Astrocyte (in vitro differentiated cells and primary cell): Measurements from ENCODE around the gene ZC3H4. TPM values are rescaled to one million over a fixed set of nuclear protein-coding genes. Genes with fewer than 3 reads are reported as not detected.

Source experiments
- DNase-seq: peaks from one replicate; pipeline ENCODE4 v3.0.0-alpha.2; 2010; ENCODE audit warnings: low read depth
- FAIRE-seq: peaks from 2 replicates; lab custom pipeline; 2011; peaks lifted over from hg19 to GRCh38; lab: Jason Lieb, UNC
- H2AFZ ChIP-seq: 2 replicates; pipeline ENCODE4 v1.6.0; 2012; ENCODE audit warnings: low read depth, low read length, inconsistent platforms
- H3K27ac ChIP-seq: 2 replicates; pipeline ENCODE4 v1.5.1; 2011; ENCODE audit warnings: low read depth, low read length, inconsistent platforms
- H3K27me3 ChIP-seq: 2 replicates; pipeline ENCODE4 v1.6.0; 2011; ENCODE audit warnings: low read length, inconsistent platforms; ENCODE audit not compliant: insufficient read depth
- H3K36me3 ChIP-seq: 2 replicates; pipeline ENCODE4 v1.5.1; 2011; ENCODE audit warnings: low read length, inconsistent platforms; ENCODE audit not compliant: insufficient read depth
- H3K4me1 ChIP-seq: 2 replicates; pipeline ENCODE4 v1.5.1; 2011; ENCODE audit warnings: low read length, inconsistent platforms; ENCODE audit not compliant: insufficient read depth
- H3K4me2 ChIP-seq: 2 replicates; pipeline ENCODE4 v1.6.0; 2012; ENCODE audit warnings: low read length, inconsistent platforms
- H3K4me3 ChIP-seq: 2 replicates; pipeline ENCODE4 v1.5.1; 2011; ENCODE audit warnings: low read depth, mild to moderate bottlenecking, low read length, inconsistent platforms; ENCODE audit not compliant: insufficient read depth
- H3K79me2 ChIP-seq: 2 replicates; pipeline ENCODE4 v1.6.0; 2012; ENCODE audit warnings: mild to moderate bottlenecking, low read length, inconsistent platforms; ENCODE audit not compliant: insufficient read depth
- H3K9ac ChIP-seq: 2 replicates; pipeline ENCODE4 v1.6.0; 2012; ENCODE audit warnings: mild to moderate bottlenecking, low read length, inconsistent platforms
- H3K9me3 ChIP-seq: 2 replicates; pipeline ENCODE4 v1.5.1; 2012; ENCODE audit warnings: low read depth, mild to moderate bottlenecking, low read length, inconsistent platforms; ENCODE audit not compliant: insufficient read depth
- H4K20me1 ChIP-seq: 2 replicates; pipeline ENCODE4 v1.6.0; 2012; ENCODE audit warnings: low read length, inconsistent platforms; ENCODE audit not compliant: insufficient read depth
- H3K27ac Mint-ChIP-seq: one replicate; pipeline ENCODE4 v1.8.0; 2021; ENCODE audit warnings: mild to moderate bottlenecking, mixed read lengths; ENCODE audit not compliant: unreplicated experiment
- H3K27me3 Mint-ChIP-seq: one replicate; pipeline ENCODE4 v1.8.0; 2021; ENCODE audit warnings: low read depth, mixed read lengths; ENCODE audit not compliant: unreplicated experiment
- H3K36me3 Mint-ChIP-seq: one replicate; pipeline ENCODE4 v1.8.0; 2021; ENCODE audit warnings: low read depth, mixed read lengths; ENCODE audit not compliant: unreplicated experiment
- H3K4me1 Mint-ChIP-seq: one replicate; pipeline ENCODE4 v1.8.0; 2021; ENCODE audit warnings: low read depth, mixed read lengths; ENCODE audit not compliant: unreplicated experiment
- H3K4me3 Mint-ChIP-seq: one replicate; pipeline ENCODE4 v1.8.0; 2021; ENCODE audit warnings: mild to moderate bottlenecking, moderate library complexity, mixed read lengths; ENCODE audit not compliant: unreplicated experiment
- H3K9me3 Mint-ChIP-seq: one replicate; pipeline ENCODE4 v1.8.0; 2021; ENCODE audit warnings: mild to moderate bottlenecking, mixed read lengths; ENCODE audit not compliant: unreplicated experiment
- CTCF ChIP-seq: IDR thresholded peaks from 2 replicates; pipeline ENCODE4 v1.5.1; 2011; ENCODE audit warnings: low read depth, mild to moderate bottlenecking, inconsistent platforms, low read length, moderate library complexity; ENCODE audit not compliant: insufficient read depth
- EZH2 ChIP-seq: IDR thresholded peaks from 2 replicates; pipeline ENCODE4 v1.6.1; 2012; ENCODE audit warnings: mild to moderate bottlenecking, low read length, inconsistent platforms; ENCODE audit not compliant: insufficient read depth
- total RNA-seq: library from RNA; stranded (reverse); gene quantifications from 2 replicates; pipeline ENCODE4 v1.2.1, GENCODE V29; 2021

Gene ZC3H4
- total RNA-seq, 1 donor from 2014 or later, result 42.3 TPM

- FAIRE-seq, result no peak
Measured at GRCh38 chr19:47039239-47039874, 74.2 kb downstream of the ZC3H4 start.

GRCh38 chr19:47037766-47038165 lies 75.8 kb downstream of the ZC3H4 start:
- H3K27me3 ChIP-seq, result no peaks in the 10 kb centered on the region
- peaks cover 1% of the 10 kb centered on the region for H3K9me3 Mint-ChIP-seq
- no peak overlapping the region for H3K27ac Mint-ChIP-seq
- DNase-seq (no peak), FAIRE-seq (no peak)
- H3K79me2 ChIP-seq, result no peaks in the 10 kb centered on the region
- H3K27ac ChIP-seq, result no peak overlapping the region
- no peak overlapping the region for H3K4me2 ChIP-seq
- H2AFZ ChIP-seq, result no peak overlapping the region
- no peaks in the 10 kb centered on the region for H4K20me1 ChIP-seq
- no peaks in the 10 kb centered on the region for H3K9me3 ChIP-seq
- no peak for TF ChIP-seq CTCF
- TF ChIP-seq EZH2, result no peak
- H3K27me3 Mint-ChIP-seq, result no peaks in the 10 kb centered on the region
- no peak overlapping the region for H3K9ac ChIP-seq
- H3K4me3 ChIP-seq, result no peak overlapping the region
- H3K4me1 Mint-ChIP-seq, result peaks cover 6% of the 10 kb centered on the region
- no peaks in the 10 kb centered on the region for H3K36me3 ChIP-seq
- H3K4me3 Mint-ChIP-seq, result no peak overlapping the region
- H3K36me3 Mint-ChIP-seq, result peaks cover 5% of the 10 kb centered on the region
- peaks cover 12% of the 10 kb centered on the region for H3K4me1 ChIP-seq

More at GRCh38 chr19:47039239-47039874, 74.2 kb downstream of the ZC3H4 start:
- H3K36me3 ChIP-seq, result no peaks in the 10 kb centered on the region
- no peaks in the 10 kb centered on the region for H3K9me3 ChIP-seq
- Mint-ChIP-seq H3K4me1 (peaks cover 6% of the 10 kb centered on the region), H3K36me3 (peaks cover 5% of the 10 kb centered on the region), H3K9me3 (peaks cover 1% of the 10 kb centered on the region), H3K27ac (no peak overlapping the region), H3K4me3 (no peak overlapping the region), H3K27me3 (no peaks in the 10 kb centered on the region)
- no peaks in the 10 kb centered on the region for H4K20me1 ChIP-seq
- no peak for TF ChIP-seq EZH2
- TF ChIP-seq CTCF, result no peak
- H3K4me2 ChIP-seq, result no peak overlapping the region
- no peaks in the 10 kb centered on the region for H3K27me3 ChIP-seq
- DNase-seq, result no peak
- no peaks in the 10 kb centered on the region for H3K79me2 ChIP-seq
- no peak overlapping the region for H3K4me3 ChIP-seq
- no peak overlapping the region for H3K27ac ChIP-seq
- no peak overlapping the region for H2AFZ ChIP-seq
- H3K9ac ChIP-seq, result no peak overlapping the region
- H3K4me1 ChIP-seq, result peaks cover 12% of the 10 kb centered on the region

GRCh38 chr19:47036097-47036651 lies 77.4 kb downstream of the ZC3H4 start:
- Histone ChIP-seq H3K27ac (peak overlapping the region; percentile 22), H4K20me1 (no peaks in the 10 kb centered on the region), H3K27me3 (no peaks in the 10 kb centered on the region), H3K4me1 (peaks cover 12% of the 10 kb centered on the region), H3K79me2 (no peaks in the 10 kb centered on the region), H2AFZ (peak overlapping the region; percentile 83), H3K36me3 (no peaks in the 10 kb centered on the region), H3K4me3 (peak overlapping the region; percentile 63), H3K9ac (peak overlapping the region; percentile 75), H3K4me2 (peak overlapping the region; percentile 96), H3K9me3 (no peaks in the 10 kb centered on the region)
- peaks cover 4% of the 10 kb centered on the region for H3K27me3 Mint-ChIP-seq
- peak overlapping the region; percentile 81 for H3K4me3 Mint-ChIP-seq
- peaks cover under 1% of the 10 kb centered on the region for H3K9me3 Mint-ChIP-seq
- no peak for FAIRE-seq
- peak; percentile 13 for DNase-seq
- H3K27ac Mint-ChIP-seq, result peak overlapping the region; percentile 53
- peaks cover 6% of the 10 kb centered on the region for H3K4me1 Mint-ChIP-seq
- H3K36me3 Mint-ChIP-seq, result peaks cover under 1% of the 10 kb centered on the region
- no peak for TF ChIP-seq EZH2
